ENCODE results near the gene TMEM108. TPM values are rescaled to one million over a fixed set of nuclear protein-coding genes. Genes with fewer than 3 reads are reported as not detected.

TMEM108 gene
- polyA plus RNA-seq, 1 donor: 28.5 TPM

DNA sequence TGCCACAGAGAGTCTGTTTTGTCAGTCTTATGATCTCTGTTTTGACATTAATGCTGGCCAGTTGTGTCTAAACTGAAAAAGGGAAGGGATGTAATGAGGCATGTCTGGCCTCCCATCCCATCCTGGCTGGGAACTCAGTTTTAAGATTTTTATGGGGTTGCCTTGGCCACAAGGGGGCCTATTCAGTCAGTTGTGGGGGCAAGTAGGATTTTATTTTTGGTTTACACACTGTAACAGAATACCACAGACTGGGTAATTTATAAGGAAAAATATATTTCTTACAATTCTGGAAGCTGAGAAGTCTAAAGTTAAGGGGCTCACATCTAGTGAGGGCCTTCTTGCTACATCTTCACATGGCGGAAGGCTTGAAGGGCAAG is 129.8 kb downstream of the TMEM108 start:
- no peak for DNase-seq

DNA sequence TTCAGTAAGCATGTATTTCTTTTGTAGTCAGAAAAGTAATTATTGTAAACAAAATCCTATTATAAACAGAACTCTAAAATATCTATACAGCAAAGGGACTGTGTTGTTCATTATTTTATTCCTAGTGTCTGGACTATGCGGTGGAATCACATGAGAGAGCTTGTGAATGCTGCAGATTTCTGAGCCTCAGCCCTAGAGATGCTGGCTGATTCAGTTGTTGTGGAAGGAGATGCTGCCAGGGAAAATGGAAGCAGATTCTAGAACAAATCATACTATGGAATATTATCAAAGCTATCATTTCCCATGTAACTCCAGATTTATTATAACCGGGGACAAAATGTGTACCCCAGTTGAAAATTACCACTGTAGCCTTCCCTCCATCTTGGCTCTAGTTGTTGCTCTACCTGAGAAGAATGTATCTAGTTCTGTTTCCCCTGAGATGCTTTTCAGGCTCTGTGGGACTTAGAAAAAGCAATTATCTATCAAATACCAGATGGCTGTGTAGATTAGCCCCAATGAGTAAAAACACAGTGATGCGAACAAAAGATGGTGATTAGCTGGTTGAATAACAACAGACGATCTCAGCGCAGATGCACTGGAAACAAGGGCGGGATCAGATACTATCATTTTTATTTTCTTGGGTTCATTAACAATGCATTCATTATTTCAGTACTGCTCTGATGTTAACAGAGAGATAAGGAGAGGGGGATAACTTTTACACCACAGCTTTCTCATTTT is 131.3 kb downstream of the TMEM108 start:
- peak; percentile 7 for DNase-seq

DNA sequence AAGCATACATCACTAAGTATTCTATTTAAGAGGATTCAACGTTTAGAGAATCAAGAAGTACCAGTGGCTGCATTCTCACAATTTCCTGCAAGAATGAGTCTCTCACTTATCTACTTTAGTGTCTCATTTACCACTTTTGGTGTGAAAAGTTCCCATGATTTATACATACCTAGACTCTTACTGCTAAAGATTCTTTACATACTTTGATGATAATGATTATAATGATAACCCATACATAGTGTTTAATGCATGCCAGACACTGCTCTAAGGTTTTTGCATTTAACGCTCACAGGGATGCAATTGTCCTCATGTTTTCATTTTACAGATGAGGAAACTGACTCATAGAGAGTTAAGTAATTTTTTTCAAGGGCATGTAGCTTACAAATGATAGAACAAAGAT is 133.6 kb downstream of the TMEM108 start:
- no peak for DNase-seq

DNA sequence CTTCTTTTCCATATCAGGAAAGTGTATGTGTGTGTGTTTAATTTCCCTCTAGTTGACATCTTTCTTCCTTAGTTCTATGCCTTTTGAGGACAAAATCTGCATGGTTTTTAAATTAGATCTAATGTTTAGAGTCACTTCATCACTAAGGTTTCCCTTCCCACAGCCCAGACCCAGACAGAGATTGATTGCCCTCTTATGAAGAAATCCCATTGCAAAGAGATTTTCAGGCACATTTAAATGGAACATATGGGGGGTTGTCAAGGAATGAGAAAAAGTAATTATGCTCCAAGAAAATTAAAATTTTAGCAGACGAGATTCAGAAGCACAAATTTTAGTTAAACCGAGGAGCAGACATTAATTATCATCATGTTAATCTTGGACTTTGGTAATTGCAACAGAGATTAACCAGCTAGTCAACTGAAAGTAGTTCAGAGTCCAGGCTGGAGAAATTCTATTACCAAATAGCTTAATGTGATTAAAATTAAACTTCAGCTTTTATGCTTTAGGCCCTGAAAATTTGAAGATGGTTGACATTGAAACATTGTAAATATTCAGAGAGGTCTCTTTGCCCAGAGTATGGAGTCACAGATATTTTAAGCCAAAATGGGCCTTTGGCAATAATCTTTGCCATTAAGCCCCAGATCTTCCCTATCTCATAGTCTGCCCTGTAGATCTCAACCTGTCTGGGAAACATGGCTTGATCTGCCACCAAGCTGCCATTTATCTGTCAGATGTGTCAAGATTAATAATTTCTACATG is 143.4 kb downstream of the TMEM108 start:
- DNase-seq: no peak

DNA sequence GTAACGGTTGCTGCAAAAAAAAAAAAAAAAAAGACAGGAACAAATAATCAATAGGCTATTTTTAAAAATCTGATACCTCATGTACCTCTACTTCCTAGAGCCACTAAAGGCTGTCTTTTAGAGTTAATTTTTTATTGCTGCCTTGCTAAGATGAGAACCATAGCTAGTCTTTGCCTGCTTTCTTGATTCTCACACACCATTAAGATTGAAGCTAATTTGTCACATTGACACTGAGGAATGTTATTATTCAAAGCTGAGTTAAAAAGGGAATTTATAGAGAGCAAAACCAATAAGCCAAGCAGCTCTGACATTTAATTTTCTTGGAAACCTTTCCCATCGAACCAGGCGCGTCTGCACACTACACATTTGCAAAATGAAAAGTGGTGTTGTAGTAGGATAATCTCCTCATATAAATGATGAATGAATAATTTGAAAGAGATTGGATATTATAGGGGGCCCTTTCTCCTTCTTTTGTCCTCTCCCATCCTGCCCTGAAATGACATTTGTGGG is 149.7 kb downstream of the TMEM108 start:
- DNase-seq: no peak

DNA sequence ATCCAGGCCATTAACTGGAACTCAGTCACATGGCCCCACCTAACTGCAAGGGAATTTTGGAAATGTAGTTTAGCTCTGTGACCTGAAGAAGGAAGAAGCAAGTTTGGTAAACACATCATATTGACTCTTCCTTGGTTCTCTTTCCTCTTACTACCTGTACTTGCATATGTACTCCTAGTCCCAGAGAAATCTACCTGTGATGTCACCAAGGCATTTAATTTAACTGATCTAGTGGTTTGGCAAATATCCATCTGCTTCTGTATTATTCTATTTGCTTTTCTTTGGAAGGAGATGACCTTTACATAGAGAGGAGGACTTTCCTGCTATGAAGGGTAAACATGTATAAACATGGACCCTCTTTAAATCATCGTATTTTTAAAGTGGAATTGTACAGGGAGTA is 150.8 kb downstream of the TMEM108 start:
- DNase-seq: no peak

DNA sequence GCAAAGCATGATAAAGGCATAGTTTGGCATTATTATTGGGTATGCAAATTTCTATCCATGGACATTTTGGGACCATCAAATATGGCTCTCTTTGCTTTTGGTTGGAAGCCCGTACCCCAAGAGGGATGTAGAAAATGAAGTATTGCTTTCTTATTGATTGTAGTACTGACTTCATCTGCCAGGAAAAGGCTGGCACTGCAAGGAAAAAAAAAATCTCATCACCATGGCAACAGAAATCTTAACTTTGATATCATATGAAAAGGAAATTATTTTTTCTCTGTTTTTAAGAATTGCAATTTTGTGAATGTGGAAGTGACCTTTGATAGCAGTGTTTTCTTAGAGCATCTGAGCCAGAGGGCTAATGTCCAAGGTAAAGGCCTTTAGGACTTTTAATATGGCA is 151.7 kb downstream of the TMEM108 start:
- DNase-seq: no peak

DNA sequence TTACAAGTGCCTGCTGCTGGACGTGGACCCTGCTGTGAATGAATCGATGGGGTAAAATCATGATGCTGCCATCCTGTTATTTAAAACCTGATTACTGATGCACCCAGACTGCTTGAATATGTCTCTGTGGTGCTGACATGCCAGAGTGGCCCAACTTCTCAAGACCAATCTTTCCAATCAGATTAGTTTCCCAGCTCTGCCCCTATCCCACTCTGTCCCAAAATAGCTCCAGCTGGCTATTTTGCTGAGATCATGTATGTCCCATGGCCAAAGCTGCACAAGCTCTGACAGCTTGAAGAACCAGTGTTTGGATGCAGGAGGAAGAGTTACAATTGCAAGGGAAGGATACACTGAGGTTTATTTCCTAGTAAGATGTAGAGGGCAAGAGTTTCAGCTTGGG is 153.6 kb downstream of the TMEM108 start:
- DNase-seq: no peak

DNA sequence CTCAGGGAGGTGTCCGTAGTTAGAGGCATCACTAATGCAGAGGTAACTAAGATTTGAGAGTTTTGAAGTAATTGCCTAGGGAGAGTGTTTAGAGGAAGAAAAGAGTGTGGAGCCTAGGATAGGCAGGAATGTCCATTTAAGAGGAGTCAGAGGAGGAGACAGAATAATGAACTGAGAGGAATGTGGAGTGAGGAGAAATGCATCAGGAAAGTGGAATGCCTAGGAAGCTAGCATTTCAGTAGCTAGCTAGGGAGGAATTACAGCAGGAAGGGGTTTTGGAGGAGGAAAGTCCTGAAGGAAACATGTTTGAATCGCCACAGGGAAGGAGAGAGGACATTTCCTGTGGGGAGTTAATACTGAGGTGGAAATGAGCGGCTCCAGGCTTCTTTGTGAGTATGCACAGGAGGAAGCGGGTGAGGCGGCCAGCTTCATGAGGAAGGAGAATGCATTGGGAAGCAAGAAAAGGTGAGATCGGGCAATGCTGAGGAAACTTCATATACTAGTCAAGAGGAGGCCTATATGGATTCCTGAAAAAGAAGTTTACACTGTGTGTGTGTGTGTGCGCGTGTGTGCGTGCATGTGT is 154.3 kb downstream of the TMEM108 start:
- no peak for DNase-seq

DNA sequence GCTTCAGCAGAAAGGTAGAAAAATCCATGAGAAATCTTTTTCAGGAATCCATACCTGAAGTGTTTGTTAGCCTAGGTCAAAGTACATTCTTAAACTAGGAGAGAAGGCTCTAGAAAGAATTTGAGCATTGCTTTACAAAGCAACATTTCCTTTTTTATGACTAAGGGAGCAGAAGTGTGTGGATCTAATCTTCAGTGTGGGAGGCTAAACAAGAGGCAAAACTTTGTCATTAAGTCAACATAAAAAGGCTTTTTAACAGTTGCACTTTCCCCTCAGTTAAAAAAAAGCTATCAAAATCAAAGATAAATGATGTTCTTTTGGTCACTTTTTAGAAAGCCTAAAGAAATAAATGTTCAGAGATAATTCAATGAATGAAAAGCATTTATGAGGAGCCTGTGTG is 154.8 kb downstream of the TMEM108 start:
- no peak for DNase-seq

DNA sequence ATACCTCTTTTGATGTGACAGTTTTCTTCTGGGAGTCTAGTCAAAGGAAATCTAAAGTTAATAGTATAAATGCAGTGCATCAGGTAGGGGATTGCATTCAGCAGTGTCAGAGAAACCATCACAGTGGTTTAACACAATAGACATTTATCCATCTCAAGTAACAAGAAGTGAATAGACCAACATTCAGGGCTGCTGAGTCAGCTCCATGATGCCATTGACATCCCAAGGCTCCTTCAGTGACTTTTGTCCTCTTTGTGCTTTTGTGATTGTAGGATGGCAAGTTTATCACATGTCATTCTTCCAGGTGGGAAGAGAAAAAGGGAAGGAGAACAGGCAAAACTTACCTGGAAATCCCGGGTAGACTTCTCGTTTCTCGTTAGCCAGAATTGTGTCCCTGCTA is 158.3 kb downstream of the TMEM108 start:
- no peak for DNase-seq

DNA sequence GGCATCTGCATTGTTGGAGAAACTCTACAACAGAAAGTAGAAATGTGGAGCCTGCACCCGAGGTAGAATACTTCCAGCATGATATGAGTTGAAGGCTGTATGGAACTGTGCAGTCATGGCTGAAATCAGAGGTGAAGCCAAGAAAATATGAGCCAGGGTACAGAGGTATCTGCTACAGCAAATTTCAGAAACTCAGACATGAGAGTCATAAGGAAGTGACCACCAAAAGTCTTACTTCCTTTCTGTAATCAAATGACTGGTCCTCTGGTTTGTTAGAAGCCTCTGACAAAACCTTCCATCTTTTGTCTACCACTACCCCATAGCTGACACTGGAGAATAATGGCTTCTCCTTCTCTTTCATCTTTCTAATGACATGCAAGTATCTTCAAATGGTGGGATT is 159.4 kb downstream of the TMEM108 start:
- no peak for DNase-seq

DNA sequence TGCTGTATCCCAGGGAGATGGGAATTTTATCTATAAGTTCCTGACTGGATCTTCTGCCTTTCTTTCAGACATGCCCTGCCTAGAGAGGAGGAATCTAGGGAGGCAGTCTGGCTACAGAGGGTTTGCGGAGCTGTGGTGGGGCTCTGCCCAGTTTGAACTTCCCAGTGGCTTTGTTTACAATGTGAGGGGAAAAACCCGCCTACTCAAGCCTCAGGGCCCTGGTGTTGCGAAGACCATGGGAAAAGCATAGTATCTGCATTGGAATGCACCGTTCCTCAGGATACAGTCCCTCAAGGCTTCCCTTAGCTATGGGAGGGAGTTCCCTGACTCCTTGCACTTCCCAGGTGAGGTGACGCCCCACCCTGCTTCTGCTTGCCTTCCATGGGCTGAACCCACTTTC is 168.7 kb downstream of the TMEM108 start:
- no peak for DNase-seq

DNA sequence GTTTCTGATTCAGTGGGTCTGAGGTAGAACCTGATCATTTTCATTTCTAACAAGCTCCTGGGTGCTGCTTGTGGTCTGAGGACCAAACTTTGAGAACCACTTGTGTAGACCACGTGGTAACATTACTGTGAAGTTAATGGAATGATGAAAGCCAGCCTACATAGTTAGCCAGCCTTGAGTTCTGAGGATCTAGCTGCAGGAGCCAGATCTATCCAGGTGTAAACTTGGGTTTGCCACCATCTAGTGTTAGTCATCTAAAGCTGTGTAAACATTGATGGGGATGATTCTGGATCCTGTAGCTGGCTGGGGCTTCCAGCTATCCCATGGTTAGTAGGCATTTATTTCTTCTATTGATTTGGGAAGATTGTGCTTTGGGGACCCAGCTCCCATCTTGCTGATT is 170.0 kb downstream of the TMEM108 start:
- DNase-seq: no peak

DNA sequence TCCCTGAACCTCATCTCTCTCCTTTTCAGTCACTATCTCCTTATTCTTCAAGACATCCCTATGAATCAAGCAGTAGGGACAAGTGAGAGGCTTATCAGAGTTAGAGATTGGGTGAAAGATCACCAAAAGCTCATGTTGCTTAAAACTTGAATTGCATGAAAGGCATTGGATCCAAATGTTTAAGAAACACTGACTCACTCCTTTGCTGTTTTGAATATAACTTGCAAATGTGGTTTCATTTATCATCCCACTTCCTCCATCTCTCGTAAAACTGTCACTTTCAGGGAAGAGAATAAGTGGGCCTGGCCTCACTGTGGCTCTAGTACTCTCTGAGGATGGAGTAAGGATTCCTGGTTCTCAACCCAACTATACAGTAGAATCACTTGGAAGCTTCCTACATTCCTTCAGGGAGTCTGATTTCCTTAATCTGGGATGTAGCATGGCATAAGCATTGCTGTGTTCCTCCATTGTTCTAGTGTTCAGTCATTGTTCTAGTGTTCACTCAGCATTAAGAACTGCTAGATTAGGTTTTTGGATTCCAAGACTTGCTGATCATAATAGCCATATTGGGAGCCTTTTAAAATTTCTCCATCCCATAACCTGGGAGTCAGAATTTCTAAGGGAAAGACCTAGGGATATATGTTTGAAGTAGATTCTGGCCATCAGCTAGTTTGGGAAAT is 171.8 kb downstream of the TMEM108 start:
- no peak for DNase-seq

DNA sequence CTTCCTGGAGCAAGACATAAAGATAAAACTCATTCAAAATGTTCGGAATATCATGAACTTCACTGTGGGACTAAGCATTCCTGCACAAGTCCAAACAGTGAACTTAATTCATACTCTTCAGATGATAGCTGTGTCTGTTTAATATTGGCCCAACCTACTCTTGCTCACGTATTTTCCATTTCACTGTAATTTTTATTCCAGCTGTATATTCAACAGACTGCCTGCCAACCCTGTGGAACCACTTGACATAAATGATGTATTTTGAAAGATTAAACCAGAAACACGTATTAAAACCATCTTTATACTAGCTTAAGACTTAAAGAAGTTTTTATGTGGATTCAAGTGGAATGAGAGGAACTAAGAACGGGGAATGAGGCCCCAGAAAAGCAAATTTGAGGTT is 172.5 kb downstream of the TMEM108 start:
- peak; percentile 71 for DNase-seq

DNA sequence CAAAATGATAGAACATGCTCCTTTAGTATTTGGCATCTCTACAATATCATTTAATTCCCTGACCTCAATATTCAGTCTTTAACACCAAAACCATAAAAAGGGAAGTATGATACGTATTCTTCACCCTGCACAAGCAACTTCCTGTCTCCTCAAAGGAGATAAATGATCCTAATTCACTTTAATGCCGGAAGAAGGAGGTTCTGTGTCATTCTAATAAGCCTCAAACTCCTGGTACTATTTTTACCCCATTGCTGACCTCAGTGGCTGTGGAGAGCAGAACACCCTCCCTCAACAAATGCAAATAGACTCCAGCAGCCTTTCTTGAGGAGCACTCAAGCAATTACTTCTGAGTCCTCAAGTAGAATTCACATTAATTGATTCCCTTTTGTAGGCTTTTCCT is 173.3 kb downstream of the TMEM108 start:
- DNase-seq: no peak

DNA sequence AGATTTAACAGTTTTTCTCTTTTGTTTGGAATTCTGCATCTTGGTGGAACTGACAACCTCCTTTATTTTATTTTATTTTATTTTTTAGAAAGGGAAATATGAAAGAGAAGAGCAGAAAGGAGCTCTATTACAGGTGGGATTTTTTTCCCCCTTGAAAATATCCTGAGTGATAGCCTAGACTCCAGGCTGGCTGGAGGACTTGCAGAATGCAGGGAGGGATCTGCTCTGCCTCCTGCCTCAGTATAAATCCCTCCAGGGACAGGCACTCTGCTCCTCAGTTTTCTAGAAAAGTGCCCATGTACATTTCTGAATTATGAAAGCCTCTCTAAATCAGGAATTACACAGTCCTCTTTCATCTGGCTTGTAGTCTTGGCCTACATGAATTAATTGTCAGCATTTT is 173.7 kb downstream of the TMEM108 start:
- no peak for DNase-seq

DNA sequence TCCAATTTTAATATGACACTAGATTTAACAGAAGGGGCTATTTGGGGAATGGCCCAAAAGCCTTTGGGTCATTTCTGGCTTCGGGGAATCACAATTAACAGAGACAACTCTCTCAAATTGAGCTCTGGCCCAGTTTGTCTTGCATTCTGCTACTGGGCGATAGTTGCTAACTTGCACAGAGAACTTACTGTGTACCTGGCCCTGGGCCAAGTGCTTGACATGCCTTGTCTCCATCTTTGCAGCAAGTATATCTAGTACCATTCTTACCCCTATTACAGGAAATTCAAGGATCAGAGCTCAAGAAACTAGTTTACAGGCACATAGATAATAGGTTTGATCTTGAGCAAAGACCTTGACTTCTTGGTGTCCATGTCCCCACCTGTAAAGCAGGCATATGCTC is 175.7 kb downstream of the TMEM108 start:
- no peak for DNase-seq

DNA sequence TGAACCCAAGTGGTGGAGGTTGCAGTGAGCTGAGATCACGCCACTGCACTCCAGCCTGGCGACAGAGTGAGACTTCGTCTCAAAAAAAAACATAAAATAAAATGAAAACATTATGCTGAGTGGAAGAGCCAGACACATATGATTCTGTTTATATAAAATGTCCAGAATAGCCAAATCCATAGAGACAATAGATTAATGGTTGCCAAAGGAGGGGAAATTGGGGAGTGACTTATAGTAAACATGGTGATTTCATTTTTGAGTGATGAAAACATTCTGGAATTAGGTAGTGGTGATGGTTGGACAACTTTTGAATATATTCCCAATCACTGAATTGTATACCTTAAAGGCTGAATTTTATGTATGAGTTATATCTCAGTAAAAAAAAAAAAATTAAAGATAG is 189.6 kb downstream of the TMEM108 start:
- no peak for DNase-seq

DNA sequence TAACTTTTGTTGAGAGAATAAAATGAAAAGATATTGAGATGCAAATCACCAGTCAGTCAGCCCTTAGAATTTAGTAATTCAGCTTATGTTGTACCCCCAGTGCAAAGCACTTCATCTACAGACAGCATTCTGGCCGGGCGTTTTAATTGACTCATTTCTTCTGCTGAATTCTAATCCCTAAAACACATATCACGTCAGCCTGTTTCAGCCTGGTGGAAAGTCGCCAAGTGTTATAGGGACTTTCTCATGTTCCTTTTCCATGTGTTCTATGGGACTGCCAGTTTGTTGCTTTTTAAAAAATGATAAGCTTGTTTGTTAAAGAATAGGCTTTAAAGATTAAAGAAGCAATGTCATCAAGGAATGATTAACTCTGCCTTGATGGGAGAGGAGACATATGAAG is 192.0 kb downstream of the TMEM108 start:
- peak; percentile 62 for DNase-seq

DNA sequence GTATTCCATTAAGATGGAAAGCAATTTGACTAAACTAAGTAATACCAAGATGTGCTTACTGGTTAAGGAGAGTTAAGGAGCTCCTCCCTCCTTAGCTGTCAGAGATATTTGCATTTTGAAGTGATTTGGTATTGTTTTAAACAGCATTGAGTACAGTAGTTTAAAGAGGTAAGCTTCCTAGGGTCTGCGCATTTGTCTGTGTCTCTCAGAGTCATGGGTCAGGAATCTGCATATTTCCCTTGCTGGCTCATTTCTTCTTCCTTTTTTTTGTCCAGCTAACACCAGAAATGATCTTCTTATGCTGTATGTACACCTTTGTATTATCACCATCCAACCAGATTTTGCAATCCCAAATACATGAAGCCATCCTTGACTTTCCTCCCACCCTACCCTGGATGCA is 198.7 kb downstream of the TMEM108 start:
- DNase-seq: no peak

DNA sequence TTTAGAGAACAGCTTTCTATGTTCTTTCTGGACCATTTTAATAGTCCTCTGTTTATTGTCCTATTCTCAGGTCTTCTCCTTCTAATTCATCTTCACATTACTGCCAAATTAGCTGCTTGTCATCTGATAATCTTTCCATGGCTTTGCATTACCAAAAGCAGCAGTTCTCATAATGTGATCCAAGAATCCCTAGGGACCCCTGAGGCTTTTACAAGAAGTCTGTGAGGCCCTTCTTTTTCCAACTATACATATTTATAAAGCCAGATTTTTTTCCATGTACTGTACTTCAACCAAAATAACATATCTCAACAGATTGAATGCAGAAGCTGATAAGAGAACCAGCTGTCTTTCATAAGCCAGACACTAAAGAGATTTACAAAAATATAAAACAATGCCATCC is 199.2 kb downstream of the TMEM108 start:
- peak; percentile 18 for DNase-seq

Data from hindlimb muscle (tissue), 1 donor.